ENCODE measurements around the gene LRFN2. TPM values are rescaled to one million over a fixed set of nuclear protein-coding genes. Genes with fewer than 3 reads are reported as not detected.

LRFN2 gene
- polyA plus RNA-seq, 1 donor = 0.11 TPM

DNA sequence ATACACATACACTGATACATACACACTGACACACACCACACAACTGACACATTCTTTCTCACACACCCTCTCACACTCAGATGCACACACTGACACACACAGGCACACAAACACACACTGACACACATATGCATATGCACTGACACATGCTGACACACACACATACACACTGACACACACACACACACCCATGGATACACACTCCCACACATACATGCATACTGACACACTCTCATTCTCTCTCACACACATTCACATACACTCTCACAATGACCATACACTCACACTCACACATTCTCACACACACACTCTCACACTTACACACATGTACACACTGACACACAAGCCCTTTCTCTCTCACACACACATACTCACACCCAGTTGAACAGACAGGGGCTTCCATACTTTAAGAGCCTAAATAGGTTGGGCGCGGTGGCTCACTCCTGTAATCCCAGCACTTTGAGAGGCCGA, 236.4 kb downstream of the LRFN2 start:
- DNase-seq (ENCODE audit: low read depth) = no peak

GRCh38 chr6:40349901-40350746, 237.0 kb downstream of the LRFN2 start:
- no peak for DNase-seq (ENCODE audit: low read depth)

DNA sequence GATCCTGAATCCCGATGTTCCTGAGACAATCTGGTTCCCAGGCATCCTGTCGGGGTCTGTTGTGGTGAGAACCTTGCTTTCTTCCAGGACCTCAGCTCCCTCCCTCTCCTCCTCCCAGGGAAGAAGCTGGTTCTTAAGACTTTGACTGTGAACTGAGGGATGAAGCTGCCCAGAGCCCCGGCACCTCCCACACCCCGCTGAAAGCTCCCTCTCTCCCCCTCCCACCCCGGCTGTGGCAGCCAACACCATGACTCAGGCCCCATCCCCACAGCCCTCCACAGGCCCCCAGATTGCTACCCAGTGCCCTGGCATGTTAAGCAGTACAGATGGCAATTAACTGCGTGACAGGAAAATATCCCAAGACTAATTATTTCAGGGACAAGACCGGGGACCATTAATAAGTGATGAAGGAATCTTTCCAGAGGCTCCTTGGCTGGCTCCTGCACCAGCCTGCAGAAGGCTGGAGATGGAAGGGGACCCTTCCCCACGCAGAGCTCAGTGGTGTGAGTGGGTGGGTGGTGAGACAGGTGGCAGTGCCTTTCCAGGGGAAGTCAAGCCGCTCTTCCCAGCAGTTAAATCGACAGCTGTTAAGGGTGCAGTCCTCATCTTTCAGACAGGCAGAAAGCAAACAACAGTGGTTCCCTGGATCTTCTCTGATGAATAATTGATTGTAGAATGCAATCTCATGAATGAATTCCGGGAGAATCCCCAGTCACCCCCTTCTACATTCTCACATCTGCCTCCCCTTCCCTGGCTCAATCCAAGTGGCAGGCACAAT, 237.9 kb downstream of the LRFN2 start:
- no peak for DNase-seq (ENCODE audit: low read depth)

DNA sequence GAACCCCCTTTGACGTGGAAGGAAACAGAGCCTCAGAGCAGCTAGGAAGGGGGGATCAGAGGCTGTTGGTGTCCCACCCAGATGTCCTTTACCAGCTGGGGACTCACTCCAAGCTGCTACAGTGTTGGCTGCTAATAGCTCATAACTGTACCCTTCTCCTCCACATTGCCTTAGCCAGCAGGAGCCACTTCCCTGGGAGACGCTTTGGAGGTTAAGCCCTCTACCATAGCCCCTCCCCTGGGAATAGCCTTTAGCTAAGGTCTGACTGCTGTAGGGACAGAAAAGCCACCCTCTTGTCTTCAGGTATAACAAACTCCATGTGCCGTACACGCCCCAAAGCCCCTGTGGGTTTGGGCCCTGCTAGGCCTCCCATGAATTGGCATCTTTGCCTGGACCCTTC, 238.6 kb downstream of the LRFN2 start:
- no peak for DNase-seq (ENCODE audit: low read depth)

DNA sequence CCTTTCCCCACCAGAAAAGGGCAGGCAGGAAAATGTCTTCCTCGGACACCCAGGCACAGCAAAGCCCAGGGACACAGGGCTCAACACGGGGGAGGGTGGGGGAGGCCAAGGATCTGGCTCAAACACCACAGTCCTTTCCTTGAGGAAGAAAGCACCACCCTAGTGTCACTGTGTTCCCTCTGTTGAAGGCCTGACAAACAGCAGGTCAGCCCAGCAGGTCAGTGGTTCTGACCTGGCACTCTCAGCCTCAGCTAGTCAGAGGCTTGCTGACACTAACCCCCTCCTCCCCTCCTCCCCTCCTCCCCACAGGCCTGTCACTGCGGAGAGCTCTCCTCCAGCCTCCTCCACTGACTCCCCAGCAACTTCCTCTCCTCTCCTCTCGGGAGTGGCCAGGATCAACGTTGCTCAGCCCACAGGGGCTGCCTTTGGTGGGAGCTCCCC, 239.6 kb downstream of the LRFN2 start:
- DNase-seq (ENCODE audit: low read depth) = no peak

DNA sequence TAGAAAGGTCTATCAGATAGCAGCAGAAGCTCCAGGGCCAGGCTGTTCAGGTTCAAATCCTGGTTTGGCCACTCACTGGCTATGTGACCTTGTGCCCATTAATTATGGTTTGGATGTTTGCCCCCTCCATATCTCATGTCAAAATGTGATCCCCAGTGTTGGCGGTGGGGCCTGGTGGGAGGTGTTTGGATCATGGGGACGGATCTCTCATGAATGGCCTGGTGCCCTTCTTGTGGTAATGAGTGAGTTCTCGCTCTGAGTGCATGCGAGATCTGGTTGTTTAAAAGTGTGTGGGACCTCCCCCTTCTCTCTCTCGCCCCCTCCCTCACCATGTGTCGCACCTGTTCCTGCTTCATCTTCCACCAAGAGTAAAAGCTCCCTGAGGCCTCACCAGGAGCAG, 240.9 kb downstream of the LRFN2 start:
- no peak for DNase-seq (ENCODE audit: low read depth)

GRCh38 chr6:40344566-40345167, 242.5 kb downstream of the LRFN2 start:
- DNase-seq (ENCODE audit: low read depth) = no peak

DNA sequence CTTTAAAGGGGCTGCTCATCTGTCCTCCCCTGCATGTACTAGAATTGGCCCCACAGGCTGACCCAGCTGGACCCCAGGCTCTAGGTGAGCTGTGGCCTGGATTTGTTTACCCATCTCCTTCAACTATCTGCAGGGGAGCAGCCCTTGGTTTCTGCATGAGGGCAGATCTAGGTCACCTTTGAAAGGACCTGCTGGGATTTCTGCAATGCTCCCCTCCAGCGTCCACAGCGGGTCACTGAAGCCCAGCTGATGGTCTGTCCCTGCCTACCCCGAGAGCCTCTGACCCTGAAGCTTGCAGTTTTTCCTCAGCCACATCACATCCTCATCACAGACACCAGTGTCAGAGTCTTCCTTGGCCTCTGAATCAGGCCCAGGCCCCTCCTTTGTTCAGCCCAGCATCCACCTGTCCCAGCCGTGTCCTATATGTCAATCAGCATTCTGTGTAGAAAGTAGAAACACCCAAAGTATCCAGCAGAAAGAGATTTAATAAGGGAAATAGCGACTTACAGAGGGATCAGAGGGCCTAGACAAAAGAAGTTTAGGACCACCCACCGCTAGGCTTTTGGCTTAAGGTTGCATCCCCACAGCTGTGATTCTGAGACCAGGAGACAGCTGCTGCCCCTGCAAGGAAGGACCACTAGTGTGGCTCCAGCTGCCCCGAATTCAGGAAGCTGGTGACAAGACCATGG, 243.1 kb downstream of the LRFN2 start:
- peak; percentile 16 for DNase-seq (ENCODE audit: low read depth)

GRCh38 chr6:40343318-40343876, 243.8 kb downstream of the LRFN2 start:
- no peak for DNase-seq (ENCODE audit: low read depth)

DNA sequence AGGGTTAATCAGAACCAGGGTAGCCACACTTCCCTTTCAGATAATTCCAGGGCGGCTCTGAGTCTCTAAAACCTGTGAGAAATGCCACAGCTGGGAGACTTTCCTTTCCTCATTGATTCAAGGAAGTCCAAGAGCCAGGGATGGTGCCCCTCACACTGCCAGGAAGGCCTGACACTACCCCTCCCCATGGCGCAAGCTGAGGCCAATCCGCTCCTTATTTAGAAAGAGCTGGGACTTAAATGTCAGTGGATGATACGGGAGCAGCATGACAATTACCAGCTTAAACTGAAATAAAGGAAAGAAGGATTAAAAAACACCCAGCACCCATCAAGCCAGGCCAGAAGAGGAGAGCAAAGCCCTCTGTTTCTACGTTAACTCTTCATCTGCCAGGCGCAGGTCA, 244.4 kb downstream of the LRFN2 start:
- no peak for DNase-seq (ENCODE audit: low read depth)

DNA sequence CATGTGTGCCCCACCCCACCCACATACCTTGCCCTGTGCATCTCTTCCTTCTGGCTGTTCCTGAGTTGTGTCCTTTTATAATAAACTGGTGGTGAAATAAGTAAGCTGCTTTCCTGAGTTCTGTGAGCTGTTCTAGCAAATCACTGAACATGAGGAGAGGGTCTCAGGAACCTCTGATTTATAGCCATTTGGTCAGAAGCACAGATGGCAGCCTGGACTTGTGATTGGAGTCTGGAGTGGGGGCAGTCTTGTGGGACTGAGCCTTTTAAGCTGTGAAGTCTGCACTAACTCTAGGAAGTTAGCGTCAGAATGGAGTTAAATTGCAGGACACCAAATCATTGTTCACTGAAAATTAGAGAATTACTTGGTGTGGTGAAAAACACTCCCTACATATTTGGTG, 245.4 kb downstream of the LRFN2 start:
- no peak for DNase-seq (ENCODE audit: low read depth)

Data from forelimb muscle (tissue), 1 donor.